ENCODE measurements around the gene CCNB3.

Gene CCNB3

GRCh38 chrX:50375481-50376267, 171.1 kb downstream of the CCNB3 start:
- no peak for DNase-seq (ENCODE audit: low read depth in 2 of 2)

- no peak for DNase-seq (ENCODE audit: low read depth in 2 of 2)
These were observed 177.3 kb downstream of the CCNB3 start for GRCh38 chrX:50381729-50382415.

- DNase-seq (ENCODE audit: low read depth in 2 of 2): no peak
These were observed 182.0 kb downstream of the CCNB3 start for GRCh38 chrX:50386520-50386919.

GRCh38 chrX:50393902-50394301, 189.3 kb downstream of the CCNB3 start:
- DNase-seq (ENCODE audit: low read depth in 2 of 2): no peak

Data from stimulated activated CD4-positive, alpha-beta T cell treated with anti-CD3 and anti-CD28 coated beads, Interleukin-12 subunit alpha, Interleukin-12 subunit beta, amount 100 ng/mL, for 24 hours (primary cell).